Natural killer cell (primary cell): ENCODE results near the gene SIPA1L3. TPM values are rescaled to one million over a fixed set of nuclear protein-coding genes. Genes with fewer than 3 reads are reported as not detected.

Experiments used
- ATAC-seq, 3 donors: fragments of 150-1000 bp in 2 of 3; fragments of 200-7000 bp in 1 of 3; cut with Tn5 transposase; 1 replicate in 1 of 3; 2 replicates in 2 of 3; pipeline ENCODE4 v1.10.0; 2021; ENCODE audit warnings: mild to moderate bottlenecking in 2 of 3, moderate library complexity in 2 of 3
- DNase-seq, 2 donors: peaks; one replicate each; pipeline versions ENCODE4 v3.0.0 to v3.0.0-alpha.2; 2013 to 2021; ENCODE audit warnings: mixed read lengths in 1 of 2
- H3K27ac ChIP-seq: one replicate; pipeline ENCODE4 v1.5.1; 2013; ENCODE audit warnings: mild to moderate bottlenecking, low read length
- H3K27me3 ChIP-seq: one replicate; pipeline ENCODE4 v1.6.1; 2013; ENCODE audit warnings: low read length; ENCODE audit not compliant: control insufficient read depth, insufficient read depth
- H3K36me3 ChIP-seq: one replicate; pipeline ENCODE4 v1.6.1; 2013; ENCODE audit warnings: low read length; ENCODE audit not compliant: control insufficient read depth, insufficient read depth
- H3K4me1 ChIP-seq: one replicate; pipeline ENCODE4 v1.6.1; 2013; ENCODE audit warnings: low read length; ENCODE audit not compliant: control insufficient read depth, insufficient read depth
- H3K4me3 ChIP-seq: one replicate; pipeline ENCODE4 v1.5.1; 2013; ENCODE audit warnings: low read length
- H3K9me3 ChIP-seq: one replicate; pipeline ENCODE4 v1.6.1; 2013; ENCODE audit warnings: low read length; ENCODE audit not compliant: control insufficient read depth, insufficient read depth
- H3K27ac Mint-ChIP-seq, 2 donors: one replicate each; pipeline ENCODE4 v1.8.0; 2022; ENCODE audit warnings: mild to moderate bottlenecking in 2 of 2, mixed read lengths in 2 of 2, moderate library complexity in 1 of 2
- H3K27me3 Mint-ChIP-seq, 2 donors: one replicate each; pipeline ENCODE4 v1.8.0; 2022; ENCODE audit warnings: low read depth in 2 of 2, mixed read lengths in 2 of 2
- H3K36me3 Mint-ChIP-seq: one replicate; pipeline ENCODE4 v1.8.0; 2022; ENCODE audit warnings: mixed read lengths
- H3K4me1 Mint-ChIP-seq, 2 donors: one replicate each; pipeline ENCODE4 v1.8.0; 2022; ENCODE audit warnings: mixed read lengths in 2 of 2
- H3K4me3 Mint-ChIP-seq: one replicate; pipeline ENCODE4 v1.8.0; 2022; ENCODE audit warnings: mild to moderate bottlenecking, moderate library complexity, mixed read lengths
- H3K9me3 Mint-ChIP-seq, 2 donors: one replicate each; pipeline ENCODE4 v1.8.0; 2022; ENCODE audit warnings: mixed read lengths in 2 of 2
- WGBS: methylation state at CpG from one replicate; pipeline ENCODE4 v1.1.7; 2013; ENCODE audit warnings: missing lambda C conversion rate; ENCODE audit not compliant: insufficient coverage; 5-methylcytosine and 5-hydroxymethylcytosine counted together
- intact Hi-C: fragments of 100-400 bp; cut with micrococcal nuclease; formaldehyde crosslinking; loops from one replicate; pipeline ENCODE4 v1.14.2; 2022
- total RNA-seq, 4 donors: library from RNA; stranded (reverse); fragments of 120-200 nt in 1 of 4; gene quantifications; one replicate each; pipeline versions ENCODE4 v1.2.3 to v1.2.4, GENCODE V29; 2013 to 2022
- TF ChIP-seq, protein P1 (sequence below): fragments of 200-600 bp; IDR thresholded peaks from one replicate; pipeline ENCODE4 v1.8.0; 2022; ENCODE audit warnings: antibody characterized with exemption

SIPA1L3 gene
- total RNA-seq, 3 donors from 2014 or later (not counting 1 experiment from before 2014, with no cell fraction given): 34.4 to 35.8 (median 35.4) TPM

DNA sequence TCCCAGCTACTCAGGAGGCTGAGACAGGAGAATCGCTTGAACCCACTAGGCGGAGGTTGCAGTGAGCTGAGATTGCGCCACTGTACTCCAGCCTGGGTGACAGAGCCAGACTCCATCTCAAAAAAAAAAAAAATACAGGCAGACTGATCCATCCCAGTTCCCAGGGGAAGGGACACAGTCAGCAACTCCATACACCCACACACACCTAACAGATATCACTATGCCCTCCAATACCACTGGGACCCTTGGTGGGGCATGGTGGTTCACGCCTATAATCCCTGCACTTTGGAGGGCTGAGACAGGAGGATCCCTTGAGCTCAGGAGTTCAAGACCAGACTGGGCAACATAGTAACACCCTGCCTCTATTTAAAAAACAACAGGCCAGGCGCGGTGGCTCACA lies 314.4 kb downstream of the SIPA1L3 start:
- Mint-ChIP-seq H3K27ac (no peak overlapping the region), H3K4me3 (no peak overlapping the region), H3K27me3 (peaks cover 51% of the 10 kb centered on the region in 2 donors), H3K4me1 (peaks cover 7 to 15% of the 10 kb centered on the region in 2 donors), H3K36me3 (no peaks in the 10 kb centered on the region), H3K9me3 (no peaks in the 10 kb centered on the region)
- intact Hi-C loops: loop anchor here (10.0 kb wide), 1 partner anchor 317 kb away; the partner anchor contains the start of genes SIPA1L3 and WDR87
- DNase-seq (no peak), ATAC-seq (no peak)
- H3K4me1 ChIP-seq: peaks cover 11% of the 10 kb centered on the region
- no peak overlapping the region for H3K27ac ChIP-seq
- no peaks in the 10 kb centered on the region for H3K9me3 ChIP-seq
- H3K4me3 ChIP-seq: no peak overlapping the region
- WGBS: 98% methylated on average over 6 of the region's 6 CpGs
- TF ChIP-seq, protein P1, sequence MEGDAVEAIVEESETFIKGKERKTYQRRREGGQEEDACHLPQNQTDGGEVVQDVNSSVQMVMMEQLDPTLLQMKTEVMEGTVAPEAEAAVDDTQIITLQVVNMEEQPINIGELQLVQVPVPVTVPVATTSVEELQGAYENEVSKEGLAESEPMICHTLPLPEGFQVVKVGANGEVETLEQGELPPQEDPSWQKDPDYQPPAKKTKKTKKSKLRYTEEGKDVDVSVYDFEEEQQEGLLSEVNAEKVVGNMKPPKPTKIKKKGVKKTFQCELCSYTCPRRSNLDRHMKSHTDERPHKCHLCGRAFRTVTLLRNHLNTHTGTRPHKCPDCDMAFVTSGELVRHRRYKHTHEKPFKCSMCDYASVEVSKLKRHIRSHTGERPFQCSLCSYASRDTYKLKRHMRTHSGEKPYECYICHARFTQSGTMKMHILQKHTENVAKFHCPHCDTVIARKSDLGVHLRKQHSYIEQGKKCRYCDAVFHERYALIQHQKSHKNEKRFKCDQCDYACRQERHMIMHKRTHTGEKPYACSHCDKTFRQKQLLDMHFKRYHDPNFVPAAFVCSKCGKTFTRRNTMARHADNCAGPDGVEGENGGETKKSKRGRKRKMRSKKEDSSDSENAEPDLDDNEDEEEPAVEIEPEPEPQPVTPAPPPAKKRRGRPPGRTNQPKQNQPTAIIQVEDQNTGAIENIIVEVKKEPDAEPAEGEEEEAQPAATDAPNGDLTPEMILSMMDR: no peak
- H3K27me3 ChIP-seq: peaks cover 66% of the 10 kb centered on the region
- H3K36me3 ChIP-seq: no peaks in the 10 kb centered on the region

DNA sequence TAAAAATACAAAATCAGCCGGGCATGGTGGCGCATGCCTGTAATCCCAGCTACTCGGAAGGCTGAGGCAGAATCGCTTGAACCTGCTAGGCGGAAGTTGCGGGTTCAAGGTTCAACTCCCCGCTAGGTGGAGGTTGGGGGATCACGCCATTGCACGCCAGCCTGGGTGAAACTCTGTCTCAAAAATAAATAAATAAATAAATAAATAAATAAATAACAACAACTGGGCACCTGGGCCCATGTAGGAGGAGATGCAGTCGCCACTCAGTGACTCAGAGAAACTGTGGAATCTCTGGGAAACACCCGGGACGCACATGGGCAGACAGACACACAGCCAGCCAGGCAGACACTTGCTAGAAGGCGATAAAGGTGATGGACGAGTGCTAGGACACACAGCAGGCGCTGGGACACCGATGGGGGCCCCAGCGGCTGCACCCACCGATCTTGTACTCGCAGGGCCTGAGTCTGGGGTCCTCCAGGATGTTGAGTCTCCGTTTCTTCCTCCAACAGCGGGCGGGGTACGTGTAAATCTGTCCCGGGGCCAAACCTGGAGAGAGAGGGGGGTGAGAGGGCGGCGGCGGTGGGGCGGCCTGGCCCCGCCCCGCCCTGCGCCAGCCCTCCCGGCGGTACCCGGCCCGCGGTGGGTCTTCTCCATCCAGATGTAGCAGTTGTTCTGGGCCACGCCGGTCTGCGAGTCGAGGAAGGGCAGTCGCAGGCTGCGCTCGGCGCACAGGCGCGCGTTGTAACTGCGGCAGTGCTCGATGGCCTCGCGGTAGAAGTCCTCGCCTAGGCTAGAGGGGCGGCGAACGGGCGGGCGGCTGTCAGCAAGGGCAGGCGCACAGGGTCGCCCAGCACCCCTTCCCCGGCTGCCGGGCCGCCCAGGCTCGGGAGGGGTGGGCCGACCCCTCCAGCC lies 315.2 kb downstream of the SIPA1L3 start:
- Histone ChIP-seq H3K4me3 (no peak overlapping the region), H3K27me3 (peaks cover 64% of the 10 kb centered on the region), H3K27ac (no peak overlapping the region), H3K36me3 (no peaks in the 10 kb centered on the region), H3K9me3 (no peaks in the 10 kb centered on the region), H3K4me1 (peaks cover 11% of the 10 kb centered on the region)
- intact Hi-C loops: loop anchor here (10.0 kb wide), 1 partner anchor 317 kb away; the partner anchor contains the start of genes SIPA1L3 and WDR87
- Mint-ChIP-seq H3K4me1 (peaks cover 12 to 23% of the 10 kb centered on the region in 2 donors), H3K27me3 (peaks cover 58 to 59% of the 10 kb centered on the region in 2 donors), H3K27ac (no peak overlapping the region), H3K4me3 (no peak overlapping the region), H3K36me3 (no peaks in the 10 kb centered on the region), H3K9me3 (no peaks in the 10 kb centered on the region)
- DNase-seq: no peak
- no peak for ATAC-seq
- TF ChIP-seq, protein P1: no peak
- 51% methylated on average over 61 of the region's 64 CpGs for WGBS

DNA sequence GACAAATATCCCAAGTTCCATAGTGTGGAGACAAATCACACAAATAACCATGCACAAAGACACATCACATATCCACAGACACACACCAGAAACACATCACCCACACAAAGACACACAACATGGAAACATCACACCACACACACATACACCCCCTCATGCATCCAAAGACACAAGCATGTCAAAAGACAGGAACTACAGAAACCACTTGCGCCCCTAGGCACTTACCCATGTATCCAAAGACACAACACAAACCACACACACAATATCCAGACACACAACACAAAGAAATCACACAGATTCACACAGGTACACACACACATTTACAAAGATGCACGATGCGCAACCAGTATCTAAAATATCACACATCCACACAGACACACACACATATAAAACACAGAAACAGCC lies 316.1 kb downstream of the SIPA1L3 start:
- Histone ChIP-seq H3K4me1 (peaks cover 11% of the 10 kb centered on the region), H3K27ac (no peak overlapping the region), H3K36me3 (no peaks in the 10 kb centered on the region), H3K4me3 (no peak overlapping the region), H3K9me3 (no peaks in the 10 kb centered on the region), H3K27me3 (peaks cover 67% of the 10 kb centered on the region)
- Mint-ChIP-seq H3K9me3 (no peaks in the 10 kb centered on the region), H3K4me1 (peaks cover 12 to 26% of the 10 kb centered on the region in 2 donors), H3K27me3 (peaks cover 61 to 63% of the 10 kb centered on the region in 2 donors), H3K36me3 (no peaks in the 10 kb centered on the region), H3K27ac (no peak overlapping the region), H3K4me3 (no peak overlapping the region)
- 86% methylated on average over 3 of the region's 3 CpGs for WGBS
- TF ChIP-seq, protein P1: no peak
- ATAC-seq: no peak
- intact Hi-C loops: loop anchor here (10.0 kb wide), 1 partner anchor 318 kb away; the partner anchor contains the start of genes SIPA1L3 and WDR87
- DNase-seq: no peak
